Vagina (tissue), 2 donors: ENCODE data around the gene GNAI2.

Experiments used
- POLR2A ChIP-seq, 2 donors: fragments of 450-650 bp; IDR thresholded peaks; one replicate each; pipeline ENCODE4 v1.6.1; 2017; ENCODE audit warnings: antibody characterized with exemption in 2 of 2, mild to moderate bottlenecking in 2 of 2, moderate library complexity in 2 of 2
- TF ChIP-seq, protein P1 (sequence below), 3 experiments: fragments of 450-650 bp in 2 of 3; fragments of 200-600 bp in 1 of 3; sonication (generic) in 1 of 3; IDR thresholded peaks; one replicate each; pipeline ENCODE4 v1.5.1; 2017 to 2019; ENCODE audit warnings: antibody characterized with exemption in 3 of 3, mild to moderate bottlenecking in 2 of 3, moderate library complexity in 2 of 3

GRCh38 chr3:50207359-50208042, 28.5 kb upstream of the GNAI2 start:
- TF ChIP-seq POLR2A (IDR thresholded peaks at IDR 0.05): no peak
- TF ChIP-seq, protein P1, sequence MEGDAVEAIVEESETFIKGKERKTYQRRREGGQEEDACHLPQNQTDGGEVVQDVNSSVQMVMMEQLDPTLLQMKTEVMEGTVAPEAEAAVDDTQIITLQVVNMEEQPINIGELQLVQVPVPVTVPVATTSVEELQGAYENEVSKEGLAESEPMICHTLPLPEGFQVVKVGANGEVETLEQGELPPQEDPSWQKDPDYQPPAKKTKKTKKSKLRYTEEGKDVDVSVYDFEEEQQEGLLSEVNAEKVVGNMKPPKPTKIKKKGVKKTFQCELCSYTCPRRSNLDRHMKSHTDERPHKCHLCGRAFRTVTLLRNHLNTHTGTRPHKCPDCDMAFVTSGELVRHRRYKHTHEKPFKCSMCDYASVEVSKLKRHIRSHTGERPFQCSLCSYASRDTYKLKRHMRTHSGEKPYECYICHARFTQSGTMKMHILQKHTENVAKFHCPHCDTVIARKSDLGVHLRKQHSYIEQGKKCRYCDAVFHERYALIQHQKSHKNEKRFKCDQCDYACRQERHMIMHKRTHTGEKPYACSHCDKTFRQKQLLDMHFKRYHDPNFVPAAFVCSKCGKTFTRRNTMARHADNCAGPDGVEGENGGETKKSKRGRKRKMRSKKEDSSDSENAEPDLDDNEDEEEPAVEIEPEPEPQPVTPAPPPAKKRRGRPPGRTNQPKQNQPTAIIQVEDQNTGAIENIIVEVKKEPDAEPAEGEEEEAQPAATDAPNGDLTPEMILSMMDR (IDR thresholded peaks at IDR 0.05): no peak
